ENCODE results near the gene RXFP4.
"Not testable (repeated sequence)": the region's sequence is repeated elsewhere in the genome, so short reads cannot be mapped to it uniquely, and the experiment has no call there.

Gene RXFP4, protein sequence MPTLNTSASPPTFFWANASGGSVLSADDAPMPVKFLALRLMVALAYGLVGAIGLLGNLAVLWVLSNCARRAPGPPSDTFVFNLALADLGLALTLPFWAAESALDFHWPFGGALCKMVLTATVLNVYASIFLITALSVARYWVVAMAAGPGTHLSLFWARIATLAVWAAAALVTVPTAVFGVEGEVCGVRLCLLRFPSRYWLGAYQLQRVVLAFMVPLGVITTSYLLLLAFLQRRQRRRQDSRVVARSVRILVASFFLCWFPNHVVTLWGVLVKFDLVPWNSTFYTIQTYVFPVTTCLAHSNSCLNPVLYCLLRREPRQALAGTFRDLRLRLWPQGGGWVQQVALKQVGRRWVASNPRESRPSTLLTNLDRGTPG

DNA sequence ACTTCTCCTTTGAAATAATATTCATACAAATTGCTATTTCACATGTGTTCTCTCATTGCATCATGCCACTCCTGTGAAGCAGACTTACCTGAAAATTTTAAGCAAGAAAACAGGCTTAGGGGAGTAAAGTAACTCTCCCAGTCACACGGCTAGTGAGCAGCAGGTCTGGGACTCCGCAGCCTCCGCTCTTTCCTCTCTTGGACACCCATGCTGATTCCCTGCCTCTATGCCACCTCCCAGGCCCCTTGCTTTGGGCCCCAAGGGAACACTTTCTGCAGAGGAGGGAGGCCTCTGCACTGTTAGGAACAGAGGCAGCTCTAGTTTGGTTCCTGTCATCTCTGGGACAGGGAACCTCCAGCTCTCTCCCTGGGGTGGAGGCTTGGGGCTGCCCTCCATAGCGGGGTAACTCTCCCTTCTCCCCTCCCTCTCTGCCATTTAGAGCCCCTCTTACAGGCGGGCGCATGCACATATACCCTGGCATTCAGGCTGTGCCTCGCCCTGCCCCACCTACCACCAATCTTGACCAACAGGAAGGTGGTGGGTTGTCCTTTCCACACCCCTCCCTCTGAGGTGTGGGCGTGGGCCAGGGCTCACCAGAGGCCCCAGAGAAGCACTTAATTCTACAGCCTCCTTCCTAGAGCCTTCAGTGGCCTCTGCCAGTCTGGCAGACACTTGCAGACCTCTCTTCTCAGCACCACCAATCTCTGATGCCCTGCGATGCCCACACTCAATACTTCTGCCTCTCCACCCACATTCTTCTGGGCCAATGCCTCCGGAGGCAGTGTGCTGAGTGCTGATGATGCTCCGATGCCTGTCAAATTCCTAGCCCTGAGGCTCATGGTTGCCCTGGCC is at the start of gene RXFP4:
Gene RXFP4 (plus strand): TSS at position 646 of the 852 bp plus-strand sequence. CDS start 72 bp downstream, at position 718.
- DNase-seq (ENCODE audit: low spot score), result no peak

DNA sequence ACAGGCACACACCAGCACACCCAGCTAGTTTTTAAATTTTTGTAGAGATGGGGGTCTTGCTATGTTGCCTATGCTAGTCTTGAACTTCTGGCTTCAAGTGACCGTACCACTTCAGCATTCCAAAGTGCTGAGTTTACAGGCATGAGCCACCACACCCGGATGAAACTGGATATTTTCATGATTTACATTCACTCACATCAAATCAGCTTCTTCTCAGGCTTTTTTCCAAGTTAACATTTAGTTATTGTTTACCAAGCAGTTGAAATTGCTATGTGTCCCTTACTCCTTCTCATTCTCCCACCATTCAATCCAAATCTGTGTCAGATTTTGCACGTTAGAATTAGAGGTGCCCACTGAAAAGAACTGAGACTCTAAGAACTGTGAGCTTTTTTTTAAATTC is 48.6 kb upstream of the RXFP4 start:
- DNase-seq (ENCODE audit: low spot score), result peak; percentile 46

DNA sequence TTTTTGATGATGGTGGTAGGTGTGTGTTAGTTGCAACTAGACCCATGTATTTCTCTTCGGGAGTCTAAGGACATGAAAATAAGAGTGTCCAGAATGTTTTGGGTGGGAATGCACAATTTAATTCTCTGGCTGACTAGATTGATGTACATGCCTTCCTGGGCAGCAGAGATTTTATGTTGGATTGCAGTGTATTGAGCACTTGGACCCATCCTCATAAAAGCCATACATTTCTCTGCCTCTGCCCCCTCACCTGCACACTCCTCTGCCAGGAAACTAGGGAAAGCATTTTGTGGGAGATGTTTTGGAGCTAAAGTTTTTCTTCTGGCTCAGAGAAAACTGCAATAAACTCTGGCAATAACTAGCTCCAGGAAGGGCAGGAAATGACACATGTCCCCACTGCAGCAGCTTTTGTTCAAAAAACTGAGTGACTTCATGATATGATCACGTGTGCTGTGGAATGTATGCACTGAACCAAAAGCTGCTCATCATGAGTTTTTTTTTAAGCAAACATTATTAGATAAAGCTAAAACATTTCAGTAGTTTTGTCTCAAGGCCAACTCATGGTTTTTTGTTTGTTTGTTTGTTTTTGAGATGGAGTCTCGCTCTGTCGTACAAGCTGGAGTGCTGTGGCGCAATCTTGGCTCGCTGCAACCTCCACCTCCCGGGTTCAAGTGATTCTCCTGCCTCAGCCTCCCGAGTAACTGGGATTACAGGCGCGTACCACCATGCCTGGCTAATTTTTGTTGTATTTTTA is 47.9 kb upstream of the RXFP4 start:
- DNase-seq (ENCODE audit: low spot score), result peak; percentile 68

DNA sequence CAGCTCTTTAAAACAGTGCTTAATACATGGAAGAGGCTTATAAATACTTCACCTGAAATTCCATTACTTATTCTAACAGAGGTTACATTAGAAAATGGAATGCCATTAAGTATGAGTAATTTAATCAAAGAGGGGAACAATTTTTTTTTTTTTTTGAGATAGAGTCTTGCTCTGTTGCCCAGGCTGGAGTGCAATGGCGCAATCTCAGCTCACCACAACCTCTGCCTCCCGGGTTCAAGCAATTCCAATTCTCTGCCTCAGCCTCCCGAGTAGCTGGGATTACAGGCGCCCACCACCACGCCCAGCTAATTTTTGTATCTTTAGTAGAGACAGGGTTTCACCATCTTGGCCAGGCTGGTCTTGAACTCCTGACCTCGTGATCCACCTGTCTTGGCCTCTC is 45.8 kb upstream of the RXFP4 start:
- not testable (repeated sequence) for DNase-seq (ENCODE audit: low spot score)

DNA sequence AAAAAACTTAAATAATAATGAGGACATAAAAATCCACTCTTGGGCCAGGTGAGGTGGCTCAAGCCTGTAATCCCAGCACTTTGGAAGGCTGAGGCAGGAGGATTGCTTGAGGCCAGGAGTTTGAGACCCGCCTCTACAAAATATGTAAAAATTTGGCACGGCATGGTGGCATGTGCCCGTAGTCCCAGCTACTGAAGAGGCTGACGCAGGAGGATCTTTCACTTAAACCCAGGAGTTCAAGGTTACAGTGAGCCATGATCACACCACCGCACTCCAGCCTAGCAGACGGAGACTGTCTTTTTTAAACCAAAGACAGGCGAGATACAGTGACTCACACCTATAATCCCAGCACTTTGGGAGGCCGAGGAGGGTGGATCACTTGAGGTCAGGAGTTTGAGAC is 45.0 kb upstream of the RXFP4 start:
- not testable (repeated sequence) for DNase-seq (ENCODE audit: low spot score)

DNA sequence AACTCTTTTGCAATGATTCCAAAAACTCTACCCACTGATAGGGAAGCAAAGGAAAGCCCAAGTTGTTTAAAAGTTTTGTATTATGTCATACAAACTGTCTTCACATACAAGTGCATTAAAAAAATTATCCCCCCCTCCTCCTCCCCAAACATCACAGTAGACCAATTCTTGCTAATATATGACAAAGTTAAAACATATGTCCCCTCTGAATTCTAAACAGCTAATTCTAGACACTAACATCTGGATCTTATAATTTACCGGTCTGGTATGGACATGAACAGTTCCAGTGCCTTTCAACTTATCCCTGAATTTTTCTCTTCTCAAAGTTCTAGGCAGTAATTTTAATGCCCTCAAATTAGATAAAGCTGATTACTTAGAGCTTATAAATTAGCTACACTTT is 43.7 kb upstream of the RXFP4 start:
- no peak for DNase-seq (ENCODE audit: low spot score)

DNA sequence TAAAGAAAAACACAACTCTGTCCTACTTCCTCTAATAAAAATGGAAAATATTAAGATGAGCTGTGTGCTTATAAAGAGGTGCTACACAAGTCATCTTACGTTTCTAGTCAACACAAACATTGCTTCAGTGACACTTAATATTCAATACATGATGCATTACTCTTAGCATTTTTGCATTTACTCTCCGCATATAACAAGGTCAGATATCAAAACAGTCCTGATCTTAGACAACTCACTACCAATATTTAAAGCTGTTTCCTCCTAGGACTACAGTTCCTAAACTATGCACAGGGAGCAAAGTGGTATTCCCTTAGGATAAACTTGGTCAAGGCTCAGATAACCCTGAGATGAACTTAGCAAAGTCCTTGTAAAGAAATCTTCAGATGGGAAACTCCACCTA is 42.5 kb upstream of the RXFP4 start:
- no peak for DNase-seq (ENCODE audit: low spot score)

DNA sequence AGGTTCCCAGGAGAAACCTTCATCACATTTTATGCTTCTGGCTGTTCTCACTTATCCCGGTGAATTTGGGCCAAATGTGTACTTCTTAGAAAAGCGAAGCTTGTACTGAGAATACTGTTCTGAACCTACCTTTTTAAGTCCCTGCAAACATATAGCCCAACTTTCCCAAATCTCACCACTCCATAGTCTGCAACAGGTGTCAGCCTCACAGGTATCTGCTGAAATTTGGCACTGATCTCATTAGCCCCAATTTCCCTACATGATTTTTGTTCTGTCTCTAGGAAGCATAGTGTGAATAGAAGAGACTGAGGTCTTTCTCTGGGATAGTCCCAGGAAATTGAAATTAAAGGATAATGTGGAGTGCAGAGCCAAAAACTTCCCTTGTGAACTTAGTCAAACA is 41.8 kb upstream of the RXFP4 start:
- no peak for DNase-seq (ENCODE audit: low spot score)

DNA sequence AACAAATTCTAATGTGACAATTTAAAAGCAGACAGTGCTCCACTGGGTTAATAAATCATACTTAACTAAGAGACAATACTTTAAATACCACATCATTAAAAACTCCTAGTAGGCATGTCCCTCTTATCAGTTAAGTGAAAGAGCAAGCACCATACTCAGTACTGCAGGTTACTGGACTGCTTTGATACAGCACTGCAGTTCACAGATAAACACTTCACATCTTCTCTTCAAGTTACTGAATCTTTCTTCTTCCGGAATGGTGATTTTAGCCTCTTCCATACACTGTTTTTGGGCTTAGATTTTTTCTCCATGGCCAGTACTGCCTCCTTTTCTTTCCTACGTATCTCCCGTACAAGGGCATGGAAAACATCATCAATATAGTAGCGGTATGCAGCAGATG is 41.3 kb upstream of the RXFP4 start:
- DNase-seq (ENCODE audit: low spot score), result no peak

DNA sequence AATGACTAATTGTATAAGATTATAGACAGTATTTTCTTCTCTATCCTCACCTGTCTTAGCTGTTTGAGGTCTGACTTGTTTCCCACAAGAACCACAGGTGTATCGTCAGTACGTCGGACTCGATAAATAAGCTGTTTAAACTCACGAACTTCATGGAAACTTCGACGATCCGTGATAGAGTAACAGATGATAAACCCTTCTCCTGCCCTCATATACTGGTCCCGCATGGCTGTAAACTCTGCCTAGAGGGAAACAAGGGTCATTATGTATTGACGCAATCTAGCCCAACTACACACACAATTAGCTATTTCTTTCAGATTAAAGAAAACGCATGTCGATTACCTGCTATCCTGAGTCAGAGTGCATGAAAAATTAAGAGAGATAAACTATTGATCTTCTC is 37.2 kb upstream of the RXFP4 start:
- no peak for DNase-seq (ENCODE audit: low spot score)

DNA sequence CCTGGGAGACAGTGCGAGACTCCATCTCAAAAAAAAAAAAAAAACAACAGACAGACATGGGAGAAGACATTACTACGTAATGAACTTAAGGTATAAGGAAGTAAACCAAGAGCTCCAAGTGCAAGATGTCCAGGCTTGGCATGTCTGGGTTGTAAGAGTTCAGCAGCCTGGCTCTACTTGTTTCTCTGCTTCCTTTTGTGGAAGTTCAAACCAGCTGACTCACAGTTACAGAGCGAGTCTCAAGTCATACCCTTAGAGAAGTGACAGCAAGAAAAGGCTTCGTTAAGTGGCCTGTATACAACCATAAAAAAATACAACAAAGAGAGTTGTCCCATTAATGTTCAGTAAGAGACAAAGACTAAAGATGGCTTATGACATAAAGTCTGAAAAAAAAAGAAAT is 31.5 kb upstream of the RXFP4 start:
- DNase-seq (ENCODE audit: low spot score), result no peak

DNA sequence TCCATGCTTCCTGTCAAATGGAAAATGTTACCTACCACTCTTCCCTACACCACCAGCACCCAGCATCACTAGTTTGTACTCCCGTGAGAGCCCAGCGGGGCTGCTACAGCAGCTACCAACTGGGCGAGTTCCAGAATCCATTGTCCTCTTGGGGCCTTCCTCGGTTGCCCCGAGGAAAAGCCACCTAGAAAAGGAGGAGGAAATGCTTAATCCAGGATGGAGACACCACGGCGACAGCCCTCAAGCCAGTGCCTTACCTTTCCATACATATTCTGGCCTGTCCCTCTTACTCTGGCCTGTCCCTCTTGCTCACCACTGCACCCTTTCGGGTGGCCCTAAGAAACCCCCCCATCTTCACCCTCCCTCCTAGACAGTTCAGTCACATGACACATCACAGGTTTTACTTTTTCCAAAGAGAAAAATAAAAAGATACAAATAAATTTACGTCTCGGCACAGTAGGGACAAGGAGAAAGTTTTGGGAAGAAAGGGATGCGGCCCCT is 30.8 kb upstream of the RXFP4 start:
- DNase-seq (ENCODE audit: low spot score), result no peak

DNA sequence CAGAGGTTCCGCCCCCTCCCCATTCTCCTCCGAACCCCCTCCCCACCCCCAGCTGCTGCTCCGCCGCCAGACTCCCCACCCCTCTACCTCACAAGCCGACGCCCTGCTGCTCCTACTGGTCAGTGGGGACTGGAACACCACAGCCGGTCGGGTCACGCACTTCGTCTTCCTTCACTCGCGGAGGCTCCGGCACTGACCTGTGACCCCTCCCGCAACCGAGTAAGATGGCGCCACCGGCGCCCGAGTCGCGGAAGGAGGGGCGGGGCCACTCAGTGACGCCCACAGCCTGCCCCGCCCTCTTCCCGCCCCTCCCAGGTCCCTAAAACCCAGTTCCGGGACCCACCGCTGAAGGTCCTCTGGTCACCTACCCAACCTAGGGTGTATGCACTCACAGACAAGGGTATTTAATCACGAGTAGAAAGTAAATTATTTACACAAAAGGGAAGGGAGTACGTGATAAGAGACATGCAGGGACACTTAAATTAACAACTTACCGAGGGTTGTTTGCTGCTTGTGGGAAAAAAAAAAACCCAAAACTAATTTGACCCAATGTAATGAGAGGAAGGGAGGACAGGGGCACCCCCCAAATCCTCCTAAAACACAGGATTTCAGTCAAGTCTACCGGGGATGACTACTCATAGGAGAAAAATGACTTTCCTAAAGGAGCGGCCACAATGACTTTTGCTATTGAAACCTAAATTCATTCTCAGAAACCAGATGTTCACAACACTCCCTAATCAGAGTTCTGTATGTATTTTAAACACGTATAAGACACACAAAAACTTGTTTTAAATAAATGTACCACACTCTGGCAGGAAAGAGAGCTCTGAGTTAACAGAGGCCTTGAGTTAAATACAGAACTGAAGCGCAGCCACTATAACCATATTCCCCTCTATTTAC is 30.0 kb upstream of the RXFP4 start, which contains the start of gene RIT1:
Gene RIT1 (minus strand): TSS at position 194 of the 900 bp plus-strand sequence. CDS start 588 bp downstream, outside the sequence.
- peak; percentile 88 for DNase-seq (ENCODE audit: low spot score)

DNA sequence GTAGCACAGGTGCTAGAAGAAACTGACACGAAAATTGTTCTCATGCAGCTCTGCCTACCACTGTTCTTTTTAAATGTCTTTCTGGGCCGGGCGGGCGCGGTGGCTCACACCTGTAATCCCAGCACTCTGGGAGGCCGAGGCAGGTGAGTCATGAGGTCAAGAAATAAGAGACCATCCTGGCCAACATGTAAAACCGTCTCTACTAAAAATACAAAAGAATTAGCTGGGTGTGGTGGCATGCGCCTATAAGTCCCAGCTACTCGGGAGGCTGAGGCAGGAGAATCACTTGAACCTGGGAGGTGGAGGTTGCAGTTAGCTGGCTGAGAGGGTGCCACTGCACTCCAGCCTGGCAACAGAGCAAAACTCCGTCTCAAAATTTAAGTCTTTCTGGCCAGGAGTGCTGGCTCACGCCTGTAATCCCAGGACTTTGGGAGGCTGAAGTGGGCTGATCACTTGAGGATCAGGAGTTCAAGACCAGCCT is 29.3 kb upstream of the RXFP4 start:
- DNase-seq (ENCODE audit: low spot score), result no peak

DNA sequence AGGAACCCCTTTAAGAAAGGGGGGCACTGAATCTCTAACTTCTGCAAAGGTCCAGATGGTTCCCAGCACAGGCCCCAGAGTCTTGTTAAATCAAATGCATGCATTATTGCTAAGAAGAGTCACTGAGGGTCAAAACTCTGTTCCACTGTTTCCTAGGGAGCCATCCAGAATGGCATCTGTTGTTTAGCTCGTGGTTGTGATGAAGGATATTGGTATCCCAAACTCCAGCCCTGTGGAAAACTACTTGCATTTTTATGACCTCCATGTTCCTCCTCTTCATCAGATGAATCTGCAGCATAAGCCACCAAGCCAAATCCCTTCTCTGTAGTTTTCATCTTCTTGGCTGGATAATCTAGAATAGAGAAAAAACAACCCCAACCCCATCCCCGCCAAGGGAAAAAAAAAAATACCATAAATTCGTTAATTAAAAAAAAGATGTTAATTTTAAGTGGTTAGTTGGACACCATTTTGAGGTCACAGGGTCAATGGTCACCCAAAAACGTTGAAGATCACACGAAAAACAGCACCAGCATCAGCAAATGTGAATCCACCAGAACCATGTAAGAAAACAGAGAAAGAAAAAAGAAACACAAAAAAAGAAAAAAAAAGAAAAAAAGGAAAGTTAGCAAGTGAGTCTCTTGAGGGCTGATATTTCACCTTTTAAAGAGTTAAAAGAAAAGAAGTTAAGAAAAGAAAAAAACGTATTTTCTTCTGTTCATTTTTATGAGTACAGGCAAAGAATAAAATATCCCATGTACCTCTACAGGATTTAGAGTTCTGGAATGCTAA is 27.3 kb upstream of the RXFP4 start:
- peak; percentile 76 for DNase-seq (ENCODE audit: low spot score)

DNA sequence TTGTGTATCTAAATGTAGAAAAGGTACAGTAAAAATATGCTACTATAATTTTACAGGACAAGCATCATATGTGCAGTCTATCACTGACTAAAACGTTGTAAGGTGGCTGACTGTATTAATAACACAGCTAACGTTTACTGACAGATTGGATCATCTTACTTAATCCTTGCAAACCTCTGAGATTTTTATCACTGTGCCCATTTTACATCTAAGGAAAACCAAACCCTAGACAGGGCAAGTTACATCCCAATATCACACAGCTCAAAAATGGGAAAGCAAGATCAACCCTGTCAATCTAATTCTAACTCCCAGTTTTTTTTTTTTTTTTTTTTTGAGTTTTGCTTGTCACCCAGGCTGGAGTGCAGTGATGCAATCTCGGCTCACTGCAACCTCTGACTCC is 22.8 kb upstream of the RXFP4 start:
- DNase-seq (ENCODE audit: low spot score), result no peak

DNA sequence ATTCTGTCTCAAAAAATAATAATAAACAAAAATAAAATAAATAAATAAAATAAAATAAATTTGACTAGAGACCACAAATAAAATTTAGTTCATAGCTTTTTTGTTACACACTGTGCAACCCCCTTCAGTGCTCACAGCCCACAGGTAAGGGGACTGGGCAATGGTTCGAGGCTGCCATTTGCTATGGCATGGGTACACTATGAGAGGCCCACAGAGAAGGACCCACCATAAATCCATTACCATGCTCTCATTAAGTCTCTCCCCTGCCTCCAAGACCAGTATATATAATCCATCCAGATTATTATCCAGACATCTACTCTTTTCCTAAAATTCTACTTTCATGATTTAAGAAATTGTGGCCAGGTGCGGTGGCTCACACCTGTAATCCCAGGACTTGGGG is 21.6 kb upstream of the RXFP4 start:
- DNase-seq (ENCODE audit: low spot score), result no peak

DNA sequence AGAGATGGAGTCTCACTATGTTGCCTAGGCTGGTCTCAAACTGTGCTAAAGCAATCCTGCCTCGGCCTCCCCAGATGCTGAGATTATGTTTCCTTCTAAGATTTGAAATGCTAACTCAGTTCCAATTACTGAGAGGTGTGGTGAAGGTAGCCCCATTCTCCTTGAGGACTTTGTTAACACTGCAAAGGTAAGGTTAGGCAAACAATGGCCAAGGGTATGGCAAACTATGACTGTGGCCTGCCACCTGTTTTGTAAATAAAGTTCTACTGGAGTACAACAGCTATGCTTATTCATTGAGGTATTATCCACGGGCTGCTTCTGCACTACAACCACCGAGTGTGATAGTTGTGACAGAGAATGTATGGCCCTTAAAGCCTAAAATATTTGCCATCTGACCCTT is 20.7 kb upstream of the RXFP4 start:
- no peak for DNase-seq (ENCODE audit: low spot score)

DNA sequence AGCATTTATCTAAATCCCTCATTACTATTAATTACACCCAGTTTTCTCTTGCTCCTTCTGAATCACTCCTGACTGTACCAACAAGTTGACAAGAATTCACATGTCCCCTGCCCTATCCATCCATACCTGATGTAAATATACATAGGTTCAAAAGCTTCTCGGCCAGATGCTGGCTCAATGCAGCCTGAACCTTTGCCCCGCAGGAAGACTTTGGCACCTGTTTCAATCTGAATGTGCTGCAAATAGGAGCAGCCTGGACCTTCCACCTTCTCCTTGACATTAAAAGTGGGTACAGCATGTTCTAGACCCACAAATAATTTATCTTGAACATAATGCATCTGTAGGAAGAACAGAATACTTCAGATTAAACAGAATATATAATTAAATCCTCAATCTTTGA is 15.9 kb upstream of the RXFP4 start:
- DNase-seq (ENCODE audit: low spot score), result no peak

DNA sequence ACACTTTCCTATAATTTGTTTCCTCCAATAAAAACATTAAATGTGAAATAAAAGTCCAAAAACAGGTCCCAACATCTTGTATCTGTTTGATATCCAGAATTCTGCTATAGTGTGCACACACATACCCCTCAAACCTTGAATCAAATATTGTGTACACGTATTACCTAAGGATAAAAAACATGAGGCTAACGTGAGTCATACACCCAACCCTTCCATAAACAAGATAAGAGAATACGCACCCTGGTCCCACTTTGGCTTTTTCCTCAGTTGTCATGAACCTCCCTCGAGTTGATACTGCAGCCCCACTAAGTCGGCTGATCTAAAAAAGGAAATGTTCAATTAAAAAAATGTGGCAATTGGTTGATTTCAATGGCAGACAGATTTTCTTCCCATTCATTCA is 12.4 kb upstream of the RXFP4 start:
- no peak for DNase-seq (ENCODE audit: low spot score)
